Myocyte (in vitro differentiated cells): ENCODE results near the gene GOLGA1. TPM values are rescaled to one million over a fixed set of nuclear protein-coding genes. Genes with fewer than 3 reads are reported as not detected.
"Not testable (repeated sequence)": the region's sequence is repeated elsewhere in the genome, so short reads cannot be mapped to it uniquely, and the experiment has no call there.

ENCODE experiments used
- DNase-seq: peaks from one replicate; pipeline ENCODE4 v3.0.0-alpha.2; 2012; ENCODE audit warnings: low read depth
- polyA plus RNA-seq: library from polyadenylated mRNA; unstranded; fragments of >200 nt; gene quantifications from one replicate; pipeline ENCODE4 v1.2.1, GENCODE V29; 2012; ENCODE audit warnings: missing spikeins
- total RNA-seq: library from RNA; depleted of rRNA; stranded (reverse); fragments of >200 nt; gene quantifications from 2 replicates; pipeline ENCODE4 v1.2.3, GENCODE V29; 2014

GOLGA1 gene, protein sequence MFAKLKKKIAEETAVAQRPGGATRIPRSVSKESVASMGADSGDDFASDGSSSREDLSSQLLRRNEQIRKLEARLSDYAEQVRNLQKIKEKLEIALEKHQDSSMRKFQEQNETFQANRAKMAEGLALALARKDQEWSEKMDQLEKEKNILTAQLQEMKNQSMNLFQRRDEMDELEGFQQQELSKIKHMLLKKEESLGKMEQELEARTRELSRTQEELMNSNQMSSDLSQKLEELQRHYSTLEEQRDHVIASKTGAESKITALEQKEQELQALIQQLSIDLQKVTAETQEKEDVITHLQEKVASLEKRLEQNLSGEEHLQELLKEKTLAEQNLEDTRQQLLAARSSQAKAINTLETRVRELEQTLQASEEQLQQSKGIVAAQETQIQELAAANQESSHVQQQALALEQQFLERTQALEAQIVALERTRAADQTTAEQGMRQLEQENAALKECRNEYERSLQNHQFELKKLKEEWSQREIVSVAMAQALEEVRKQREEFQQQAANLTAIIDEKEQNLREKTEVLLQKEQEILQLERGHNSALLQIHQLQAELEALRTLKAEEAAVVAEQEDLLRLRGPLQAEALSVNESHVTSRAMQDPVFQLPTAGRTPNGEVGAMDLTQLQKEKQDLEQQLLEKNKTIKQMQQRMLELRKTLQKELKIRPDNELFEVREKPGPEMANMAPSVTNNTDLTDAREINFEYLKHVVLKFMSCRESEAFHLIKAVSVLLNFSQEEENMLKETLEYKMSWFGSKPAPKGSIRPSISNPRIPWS
- 15.3 and 17.3 TPM in 2 replicates for total RNA-seq
- 12.3 TPM for polyA plus RNA-seq

DNA sequence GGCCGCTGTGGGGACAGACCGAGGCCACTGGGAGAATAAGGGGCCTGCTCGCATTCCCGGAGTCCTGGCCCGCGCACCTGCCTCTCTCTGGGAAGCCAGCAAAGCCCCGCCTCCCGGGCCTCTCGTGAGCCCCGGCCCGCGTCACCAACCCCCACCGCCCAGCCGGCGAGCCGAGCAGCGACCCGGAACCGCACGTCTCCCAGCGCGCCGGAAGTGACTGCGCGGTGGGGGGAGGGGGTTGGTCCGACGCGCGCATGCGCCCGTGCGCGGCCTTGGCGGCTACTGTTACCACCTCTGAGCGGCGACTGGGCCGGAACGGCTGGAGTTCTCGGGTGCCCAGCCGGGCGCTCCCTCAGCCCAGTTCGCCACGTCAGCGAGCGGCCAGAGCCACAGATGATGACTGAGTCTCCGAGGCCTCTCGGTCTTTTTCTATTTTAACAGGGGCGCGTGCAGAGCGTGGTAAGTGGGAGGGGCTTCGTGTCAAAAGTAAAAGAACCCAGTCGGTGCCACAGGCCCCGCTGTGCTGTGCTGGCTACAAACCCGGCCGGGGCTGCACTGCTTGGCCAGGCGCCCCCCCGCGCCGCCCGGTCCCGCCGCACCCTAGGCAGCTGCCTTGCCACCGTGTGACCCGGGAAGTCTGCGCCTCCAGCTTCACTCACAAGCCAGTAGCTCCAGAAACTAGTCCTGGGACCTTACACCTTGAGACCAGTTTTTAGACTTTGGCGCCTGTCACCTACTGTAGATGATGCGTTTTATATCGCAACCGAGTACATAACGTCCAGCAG is at the start of gene GOLGA1:
TSS of gene GOLGA1 (minus strand) at position 190 of the 785 bp plus-strand sequence. CDS start 2,372 bp downstream, outside the sequence.
- peak; percentile 94 for DNase-seq

DNA sequence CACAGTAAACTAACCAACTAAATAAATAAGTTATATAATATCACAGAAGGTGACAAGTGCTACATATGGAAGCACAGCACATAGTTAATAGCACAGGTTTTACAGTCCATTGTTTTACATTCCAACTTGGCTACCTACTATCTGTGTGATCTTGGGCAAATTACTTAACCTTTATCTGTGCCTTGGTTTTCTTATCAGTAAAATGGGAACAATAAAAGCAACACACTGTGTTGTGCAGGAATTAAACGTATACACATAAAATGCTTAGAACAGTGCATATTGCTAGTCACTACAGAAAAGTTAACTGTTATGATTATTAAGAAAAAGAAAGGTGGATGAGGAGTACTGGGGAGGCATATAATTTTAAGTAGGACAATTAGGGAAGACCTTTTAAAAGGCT is 42.8 kb upstream of the GOLGA1 start:
- DNase-seq = no peak

DNA sequence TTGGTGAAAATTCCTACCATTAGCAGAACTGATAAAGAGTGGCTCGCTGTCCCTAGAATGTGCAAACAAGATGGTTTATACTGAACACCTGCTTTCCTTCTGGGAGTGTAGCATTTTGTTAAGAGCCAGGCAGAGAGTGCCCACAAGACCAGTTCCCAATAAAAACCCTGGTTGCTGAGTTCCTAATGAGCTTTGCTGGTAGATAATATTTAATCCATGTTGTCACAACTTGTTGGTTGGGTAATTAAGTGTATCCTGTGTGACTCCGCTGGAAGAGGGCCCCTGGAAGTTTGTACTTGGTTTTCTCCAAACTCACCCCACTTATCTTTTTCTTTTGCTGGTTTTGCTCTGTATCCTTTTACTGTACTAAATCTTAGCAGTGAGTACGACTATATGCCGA is 39.5 kb upstream of the GOLGA1 start:
- no peak for DNase-seq

DNA sequence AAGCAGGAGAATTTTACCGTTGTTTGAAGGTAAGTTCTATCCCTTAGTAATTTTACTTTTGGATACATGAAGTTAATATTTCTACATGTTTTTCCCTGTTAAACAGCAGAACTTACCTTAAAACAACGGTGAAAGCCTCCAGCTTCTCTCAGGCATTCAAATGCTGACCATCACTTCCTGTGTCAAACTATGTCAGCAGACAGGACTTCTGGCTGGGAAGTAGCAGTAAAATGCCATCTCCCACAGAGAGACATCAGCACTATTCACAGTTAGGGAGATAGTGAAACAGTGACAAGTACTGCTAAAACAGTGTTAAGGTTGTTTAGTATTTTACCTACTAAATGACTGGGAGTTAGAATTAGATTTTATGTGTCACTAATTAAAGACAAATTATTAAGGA is 34.2 kb upstream of the GOLGA1 start:
- DNase-seq = no peak

DNA sequence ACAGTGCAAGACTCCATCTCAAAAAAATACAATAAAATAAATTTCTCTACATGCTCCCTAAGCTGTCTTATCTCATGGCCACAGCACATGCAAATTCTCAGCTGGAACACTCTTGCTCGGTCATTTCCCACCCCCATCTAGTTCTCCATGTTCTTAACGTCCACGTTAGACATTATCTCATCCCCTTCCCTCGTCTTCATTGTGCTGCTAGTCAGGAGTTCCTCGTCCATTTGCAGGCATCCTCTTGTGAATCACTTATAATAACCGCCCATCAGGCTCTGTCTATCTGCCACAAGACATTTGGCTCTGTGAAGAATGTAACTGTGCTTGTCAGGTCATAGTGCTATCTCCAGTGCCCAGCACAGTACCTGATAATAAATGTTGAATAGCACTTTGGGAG is 32.9 kb upstream of the GOLGA1 start:
- no peak for DNase-seq

DNA sequence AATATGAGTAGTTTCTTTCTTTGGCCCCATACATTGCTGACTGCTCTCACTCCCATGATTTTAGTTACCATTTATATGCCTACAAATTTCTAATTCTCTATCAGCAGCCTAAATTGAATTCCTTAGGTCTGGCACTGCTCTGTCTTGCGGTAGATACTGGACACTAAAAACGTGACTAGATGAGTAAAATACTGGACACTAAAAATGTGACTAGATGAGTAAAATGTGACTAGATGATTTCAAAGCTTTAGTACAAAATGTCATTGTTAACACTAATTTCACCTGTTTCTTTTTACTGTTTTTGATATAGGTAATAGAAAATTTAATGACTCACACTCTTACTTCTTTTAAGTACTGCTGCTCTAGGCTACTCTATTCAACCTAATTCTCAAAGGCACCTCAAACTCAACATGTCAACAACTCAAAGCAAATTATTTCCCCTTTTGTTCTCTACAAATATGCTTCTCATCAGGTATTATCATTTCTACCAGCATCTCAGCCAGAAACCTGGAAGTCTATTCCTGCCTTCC is 31.4 kb upstream of the GOLGA1 start:
- DNase-seq = no peak

DNA sequence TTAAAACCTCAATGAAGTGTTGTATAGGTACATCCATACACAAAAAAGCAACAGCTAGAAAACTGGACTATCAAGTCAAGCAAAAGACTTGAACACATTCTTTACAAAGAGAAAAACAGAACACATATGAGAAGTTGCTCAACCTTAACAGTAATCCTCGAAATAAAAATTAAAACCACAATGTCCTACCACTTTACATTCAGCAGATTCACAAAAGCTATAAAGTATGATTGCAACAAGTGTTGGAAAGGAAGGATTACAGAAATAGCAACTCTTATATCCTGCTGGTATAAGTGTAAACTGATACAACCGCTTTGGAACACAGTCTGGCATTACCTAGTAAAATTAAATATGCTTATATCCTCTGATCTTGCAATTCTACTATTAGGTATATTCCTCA is 28.5 kb upstream of the GOLGA1 start:
- no peak for DNase-seq

DNA sequence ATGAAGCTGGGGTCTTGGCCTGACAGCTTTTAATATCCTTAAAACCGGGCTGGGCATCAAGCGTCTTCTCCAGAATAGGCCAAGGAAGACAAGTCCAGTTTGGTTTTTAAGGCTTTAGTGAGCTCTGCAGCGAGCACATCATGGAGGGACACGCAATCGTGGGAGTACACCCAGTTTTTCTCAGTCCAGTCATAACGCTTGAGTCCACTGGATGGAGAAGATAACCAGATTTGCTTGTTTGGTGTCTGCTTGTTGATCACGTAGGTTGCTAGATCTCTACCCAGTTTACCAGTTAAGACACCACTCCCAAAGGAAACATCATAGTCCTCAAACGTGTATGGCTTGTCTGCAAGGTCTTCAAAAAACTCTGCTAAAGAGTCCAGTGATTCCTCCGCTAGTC is 27.4 kb upstream of the GOLGA1 start:
- no peak for DNase-seq

DNA sequence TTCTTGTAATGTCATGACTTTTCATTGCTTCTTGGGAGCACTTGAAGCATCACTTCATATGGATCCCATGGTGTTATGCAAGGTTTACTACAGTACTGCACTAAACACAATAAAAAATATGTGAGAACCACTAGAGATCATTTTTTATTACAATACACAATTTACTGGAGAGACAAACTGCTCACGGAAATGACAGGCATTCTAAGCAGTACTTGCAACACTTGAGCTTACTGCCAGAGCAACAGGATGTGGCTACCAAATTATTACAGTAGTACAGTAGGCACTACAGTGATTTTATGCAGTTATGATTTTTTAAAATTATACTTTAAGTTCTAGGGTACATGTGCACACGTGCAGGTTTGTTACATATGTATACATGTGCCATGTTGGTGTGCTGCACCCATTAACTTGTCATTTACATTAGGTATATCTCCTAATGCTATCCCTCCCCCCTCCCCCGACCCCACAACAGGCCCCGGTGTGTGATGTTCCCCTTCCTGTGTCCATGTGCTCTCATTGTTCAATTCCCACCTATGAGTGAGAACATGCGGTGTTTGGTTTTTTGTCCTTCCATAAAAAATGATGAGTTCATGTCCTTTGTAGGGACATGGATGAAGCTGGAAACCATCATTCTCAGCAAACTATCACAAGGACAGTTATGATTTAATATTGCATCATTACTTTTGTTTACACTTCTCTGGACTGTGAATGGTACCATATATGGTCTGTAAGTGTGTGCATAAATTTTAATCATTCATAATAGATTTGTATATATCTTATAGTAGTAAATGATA is 25.1 kb upstream of the GOLGA1 start:
- DNase-seq = peak; percentile 5

DNA sequence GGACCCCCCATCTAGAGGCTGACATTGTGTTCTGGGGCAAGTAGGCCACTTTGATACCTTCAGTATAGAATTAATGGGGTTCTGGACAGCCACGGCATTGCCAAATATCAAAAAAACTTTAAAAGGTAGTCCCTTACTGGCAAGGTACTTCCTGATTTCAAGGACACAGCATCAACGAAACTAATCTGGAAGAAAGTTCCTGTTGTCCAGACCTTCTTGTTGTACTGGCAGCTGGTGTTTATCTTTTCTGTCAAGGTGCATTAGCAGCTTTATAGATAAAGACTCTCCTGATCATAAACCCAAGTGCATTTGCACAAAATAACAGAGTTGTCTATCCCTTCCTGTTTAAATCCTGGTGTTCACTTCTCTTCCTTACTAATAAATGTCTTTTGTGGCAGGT is 23.7 kb upstream of the GOLGA1 start:
- DNase-seq = no peak

DNA sequence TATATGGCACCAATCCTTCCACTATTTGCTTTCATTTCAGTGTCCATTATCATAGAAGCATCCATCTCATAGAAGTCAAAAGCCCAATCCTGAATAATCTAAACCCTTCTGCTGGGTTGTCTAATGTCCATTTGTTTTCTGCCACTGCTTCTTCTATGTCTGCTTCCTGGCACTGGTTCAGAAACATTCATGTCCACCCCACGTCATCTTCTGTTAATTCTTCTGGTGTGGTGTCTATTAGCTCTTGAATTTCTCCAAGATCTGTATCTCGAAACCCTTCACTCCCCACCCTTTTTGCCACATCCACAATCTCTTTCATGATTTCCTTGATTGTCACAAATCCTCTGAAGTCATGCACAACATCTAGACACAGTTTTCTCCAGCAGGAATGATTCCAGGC is 23.2 kb upstream of the GOLGA1 start:
- peak; percentile 3 for DNase-seq

DNA sequence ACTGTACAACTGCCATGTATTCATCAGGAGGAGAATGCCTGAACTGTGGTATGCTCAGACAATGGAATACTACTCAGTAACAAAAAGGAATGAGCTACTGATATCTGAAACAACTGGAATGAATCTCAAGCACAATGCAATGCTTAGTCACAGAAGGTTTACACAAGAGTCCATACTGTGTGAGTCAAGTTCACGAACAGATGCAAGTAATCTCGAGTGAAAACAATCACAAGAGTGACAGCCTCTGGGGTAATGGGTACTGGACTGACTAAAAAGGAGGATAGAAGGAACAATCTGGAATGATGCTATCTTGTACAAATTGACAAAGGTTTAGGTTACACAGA is 19.5 kb upstream of the GOLGA1 start:
- DNase-seq = no peak

DNA sequence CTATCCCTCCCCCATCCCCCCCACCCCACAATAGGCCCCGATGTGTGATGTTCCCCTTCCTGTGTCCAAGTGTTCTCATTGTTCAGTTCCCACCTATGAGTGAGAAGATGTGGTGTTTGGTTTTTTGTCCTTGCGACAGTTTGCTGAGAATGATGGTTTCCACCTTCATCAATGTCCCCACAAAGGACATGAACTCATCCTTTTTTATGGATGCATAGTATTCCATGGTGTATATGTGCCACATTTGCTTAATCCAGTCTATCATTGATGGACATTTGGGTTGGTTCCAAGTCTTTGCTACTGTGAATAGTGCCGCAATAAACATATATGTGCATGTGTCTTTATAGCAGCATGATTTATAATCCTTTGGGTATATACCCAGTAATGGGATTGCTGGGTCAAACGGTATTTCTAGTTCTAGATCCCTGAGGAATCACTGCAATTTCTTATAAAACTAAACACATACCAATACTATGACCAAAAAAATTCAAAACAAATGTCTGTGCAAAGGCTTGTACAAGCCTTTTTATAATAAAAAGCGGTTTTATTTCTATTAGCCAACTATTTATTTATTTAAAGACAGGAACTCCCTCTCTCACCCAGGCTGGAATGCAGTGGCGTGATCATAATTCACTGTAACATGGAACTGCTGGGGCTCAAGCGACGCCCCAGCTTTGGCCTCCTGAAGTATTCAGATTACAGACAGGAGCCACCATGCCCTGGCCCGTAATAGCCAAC is 19.0 kb upstream of the GOLGA1 start:
- DNase-seq = not testable (repeated sequence)

DNA sequence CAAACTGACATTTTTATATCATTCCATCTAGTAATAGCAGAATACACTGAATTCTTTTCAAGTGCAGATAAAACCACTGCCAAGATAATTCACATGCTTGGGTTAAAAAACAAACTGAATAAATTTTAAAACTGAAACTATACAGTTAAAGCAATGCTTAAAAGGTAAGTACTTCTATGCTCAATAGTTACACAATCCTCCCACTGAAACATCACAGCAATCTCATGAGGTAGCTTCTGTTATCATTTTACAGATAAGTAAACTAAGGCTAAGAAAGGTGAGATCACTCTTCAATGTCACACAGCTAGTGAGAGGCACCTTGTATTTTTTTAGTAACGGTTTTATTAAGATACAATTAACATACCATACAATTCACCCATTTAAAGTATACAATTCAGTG is 13.4 kb upstream of the GOLGA1 start:
- DNase-seq = no peak

DNA sequence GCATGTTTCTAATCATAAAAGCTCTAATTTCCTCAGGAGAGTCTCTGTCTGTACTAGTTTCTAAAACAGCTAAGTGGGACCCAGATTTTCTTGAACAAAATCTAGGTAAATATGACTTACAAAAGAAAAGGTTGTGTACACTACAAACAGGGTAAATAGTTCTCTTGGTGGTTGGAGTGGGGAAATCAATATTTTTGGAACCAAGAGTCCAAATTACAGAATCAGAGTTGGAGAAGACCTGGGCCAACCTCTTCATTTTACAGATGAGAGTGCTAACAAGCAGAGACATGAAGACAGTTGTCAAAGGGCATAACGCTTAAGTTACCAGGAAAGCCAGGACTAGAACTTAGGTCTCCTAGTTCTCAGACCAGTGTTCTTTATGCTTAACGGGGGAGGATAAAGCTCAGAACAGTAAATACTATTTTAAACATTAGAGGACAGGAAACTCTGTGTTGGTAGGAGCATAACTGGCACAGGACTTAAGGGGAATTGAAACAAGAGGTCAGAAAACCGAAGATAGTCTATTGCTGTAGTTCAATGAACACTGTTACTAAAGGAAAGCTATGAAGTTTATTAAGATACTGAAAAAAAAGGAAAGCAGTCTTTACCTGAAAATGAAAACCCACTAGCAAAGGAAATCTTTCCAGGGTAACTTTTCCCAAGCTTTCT is 9.3 kb upstream of the GOLGA1 start:
- no peak for DNase-seq

DNA sequence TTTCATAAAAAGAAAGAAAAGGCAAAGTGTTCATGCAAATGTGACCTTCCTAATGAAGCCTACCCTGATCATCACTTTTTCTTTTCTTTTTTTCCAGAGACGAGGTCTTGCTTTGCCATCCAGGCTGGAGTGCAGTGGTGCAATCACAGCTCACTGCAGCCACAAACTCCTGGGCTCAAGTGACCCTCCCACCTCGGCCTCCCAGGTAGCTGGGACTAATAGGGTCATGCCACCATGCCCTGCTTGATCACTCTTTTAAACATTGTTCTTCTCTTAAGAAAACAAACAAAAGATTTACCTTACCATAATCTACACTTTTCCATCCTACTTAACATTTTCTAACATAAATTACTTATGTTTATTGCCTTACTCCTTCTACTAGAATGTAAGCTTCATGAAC is 8.5 kb upstream of the GOLGA1 start:
- no peak for DNase-seq

DNA sequence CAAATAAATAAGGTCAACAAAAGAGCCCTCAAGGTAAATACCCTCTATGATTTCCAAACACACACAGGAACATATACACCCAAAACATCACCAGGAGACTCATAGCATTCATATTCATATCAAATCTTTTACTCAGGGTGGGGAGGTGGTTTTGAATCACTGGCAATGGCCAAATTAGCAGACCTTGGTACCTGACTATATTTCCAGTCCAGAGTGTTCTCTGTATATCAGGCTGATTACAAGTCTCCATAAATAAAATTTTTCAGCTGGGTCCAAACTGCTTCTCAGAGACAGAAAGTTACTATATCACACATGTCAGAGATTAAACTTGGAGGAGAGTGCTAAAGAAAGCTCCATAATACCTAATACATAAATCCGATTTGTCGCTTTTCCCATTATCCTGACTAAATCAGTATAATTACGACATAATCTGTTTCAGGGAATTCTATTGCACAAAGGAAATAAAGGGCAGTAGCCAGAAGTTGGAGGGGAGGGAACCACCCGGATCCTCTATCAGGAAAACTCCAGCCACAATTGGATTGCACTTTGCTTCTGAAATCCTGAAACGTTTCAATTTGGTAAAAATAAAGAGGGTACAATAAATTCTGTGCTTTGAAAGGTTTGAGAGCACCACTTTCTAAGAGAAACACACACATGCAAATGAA is 7.0 kb upstream of the GOLGA1 start:
- DNase-seq = no peak

DNA sequence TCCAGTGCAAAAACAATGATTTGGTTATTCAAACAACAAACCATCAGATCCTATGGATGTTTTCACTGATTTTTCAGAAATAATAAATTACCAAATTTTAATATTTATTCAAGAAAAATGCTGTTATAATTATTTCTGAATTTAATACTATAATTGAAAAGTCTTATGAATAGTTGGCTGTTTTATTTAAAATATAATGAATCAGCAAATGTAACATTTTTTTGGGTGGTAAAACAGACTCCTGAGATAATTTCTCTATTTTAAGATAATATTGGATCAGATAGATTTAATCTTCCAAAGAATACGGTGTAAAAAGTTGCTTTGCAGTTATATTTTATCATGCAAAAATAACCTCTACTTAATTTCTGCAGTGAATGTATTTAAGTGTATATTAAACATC is 5.3 kb upstream of the GOLGA1 start:
- DNase-seq = no peak
